Measurements from ENCODE around the gene PTGFRN.

DNA sequence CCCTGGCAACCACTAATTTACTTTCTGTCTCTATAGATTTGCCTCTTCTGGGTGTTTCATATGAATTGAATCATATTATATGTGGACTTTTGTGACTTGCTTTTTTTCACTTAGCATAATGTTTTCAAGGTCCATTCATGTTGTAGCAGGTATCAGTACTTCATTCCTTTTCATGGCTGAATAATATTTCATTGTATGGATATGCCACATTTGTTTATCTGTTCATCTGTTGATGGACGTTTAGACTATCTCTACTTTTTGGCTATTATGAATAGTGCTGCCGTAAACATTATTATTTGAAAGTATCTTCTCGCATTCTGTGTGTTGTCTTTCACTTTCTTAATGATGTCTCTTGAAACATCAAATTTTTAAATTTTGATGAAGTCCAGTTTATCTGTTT, 59.0 kb downstream of the PTGFRN start:
- TF ChIP-seq CSDC2 (CRISPR knock-in tag; IDR thresholded peaks at IDR 0.05), result no peak
- TF ChIP-seq, protein P1, sequence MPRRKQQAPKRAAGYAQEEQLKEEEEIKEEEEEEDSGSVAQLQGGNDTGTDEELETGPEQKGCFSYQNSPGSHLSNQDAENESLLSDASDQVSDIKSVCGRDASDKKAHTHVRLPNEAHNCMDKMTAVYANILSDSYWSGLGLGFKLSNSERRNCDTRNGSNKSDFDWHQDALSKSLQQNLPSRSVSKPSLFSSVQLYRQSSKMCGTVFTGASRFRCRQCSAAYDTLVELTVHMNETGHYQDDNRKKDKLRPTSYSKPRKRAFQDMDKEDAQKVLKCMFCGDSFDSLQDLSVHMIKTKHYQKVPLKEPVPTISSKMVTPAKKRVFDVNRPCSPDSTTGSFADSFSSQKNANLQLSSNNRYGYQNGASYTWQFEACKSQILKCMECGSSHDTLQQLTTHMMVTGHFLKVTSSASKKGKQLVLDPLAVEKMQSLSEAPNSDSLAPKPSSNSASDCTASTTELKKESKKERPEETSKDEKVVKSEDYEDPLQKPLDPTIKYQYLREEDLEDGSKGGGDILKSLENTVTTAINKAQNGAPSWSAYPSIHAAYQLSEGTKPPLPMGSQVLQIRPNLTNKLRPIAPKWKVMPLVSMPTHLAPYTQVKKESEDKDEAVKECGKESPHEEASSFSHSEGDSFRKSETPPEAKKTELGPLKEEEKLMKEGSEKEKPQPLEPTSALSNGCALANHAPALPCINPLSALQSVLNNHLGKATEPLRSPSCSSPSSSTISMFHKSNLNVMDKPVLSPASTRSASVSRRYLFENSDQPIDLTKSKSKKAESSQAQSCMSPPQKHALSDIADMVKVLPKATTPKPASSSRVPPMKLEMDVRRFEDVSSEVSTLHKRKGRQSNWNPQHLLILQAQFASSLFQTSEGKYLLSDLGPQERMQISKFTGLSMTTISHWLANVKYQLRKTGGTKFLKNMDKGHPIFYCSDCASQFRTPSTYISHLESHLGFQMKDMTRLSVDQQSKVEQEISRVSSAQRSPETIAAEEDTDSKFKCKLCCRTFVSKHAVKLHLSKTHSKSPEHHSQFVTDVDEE (CRISPR knock-in tag; IDR thresholded peaks at IDR 0.05), result no peak
